LNCaP clone FGC (cell line): ENCODE measurements around the gene PRR20G.
"Not testable (repeated sequence)": the region's sequence is repeated elsewhere in the genome, so short reads cannot be mapped to it uniquely, and the experiment has no call there.

Source experiments
- DNase-seq: peaks from one replicate; pipeline ENCODE4 v3.0.0-alpha.2; 2011; ENCODE audit warnings: low read depth
- H3K4me3 ChIP-seq: 2 replicates; pipeline ENCODE4 v1.5.1; 2011; ENCODE audit warnings: mild to moderate bottlenecking, low read depth, low read length, control low read depth
- TF ChIP-seq, protein P1 (sequence below): IDR thresholded peaks from 2 replicates; pipeline ENCODE4 v1.5.1; 2012; ENCODE audit warnings: mild to moderate bottlenecking; ENCODE audit not compliant: control insufficient read depth, insufficient read depth; ENCODE audit errors: extremely low read depth

The PRR20G gene

DNA sequence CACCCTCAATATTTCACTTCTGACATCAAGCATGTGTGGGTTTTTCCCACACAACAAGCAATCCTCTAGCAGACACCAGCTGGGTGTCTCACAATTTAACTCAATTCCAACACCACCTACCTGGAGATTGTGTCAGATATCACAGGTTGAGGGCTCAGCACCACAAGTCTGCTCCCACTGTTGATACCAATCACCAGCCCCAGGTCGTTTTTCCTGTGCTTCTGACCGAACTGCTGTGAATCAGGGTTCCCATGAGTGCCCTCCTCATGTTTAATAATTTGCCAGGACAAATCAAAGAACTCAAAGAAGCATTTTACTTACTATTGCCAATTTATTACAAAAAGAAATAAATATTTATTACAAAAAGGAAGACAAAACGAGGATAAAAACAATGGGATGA, 25.0 kb upstream of the PRR20G start:
- DNase-seq: no peak
- TF ChIP-seq, protein P1, sequence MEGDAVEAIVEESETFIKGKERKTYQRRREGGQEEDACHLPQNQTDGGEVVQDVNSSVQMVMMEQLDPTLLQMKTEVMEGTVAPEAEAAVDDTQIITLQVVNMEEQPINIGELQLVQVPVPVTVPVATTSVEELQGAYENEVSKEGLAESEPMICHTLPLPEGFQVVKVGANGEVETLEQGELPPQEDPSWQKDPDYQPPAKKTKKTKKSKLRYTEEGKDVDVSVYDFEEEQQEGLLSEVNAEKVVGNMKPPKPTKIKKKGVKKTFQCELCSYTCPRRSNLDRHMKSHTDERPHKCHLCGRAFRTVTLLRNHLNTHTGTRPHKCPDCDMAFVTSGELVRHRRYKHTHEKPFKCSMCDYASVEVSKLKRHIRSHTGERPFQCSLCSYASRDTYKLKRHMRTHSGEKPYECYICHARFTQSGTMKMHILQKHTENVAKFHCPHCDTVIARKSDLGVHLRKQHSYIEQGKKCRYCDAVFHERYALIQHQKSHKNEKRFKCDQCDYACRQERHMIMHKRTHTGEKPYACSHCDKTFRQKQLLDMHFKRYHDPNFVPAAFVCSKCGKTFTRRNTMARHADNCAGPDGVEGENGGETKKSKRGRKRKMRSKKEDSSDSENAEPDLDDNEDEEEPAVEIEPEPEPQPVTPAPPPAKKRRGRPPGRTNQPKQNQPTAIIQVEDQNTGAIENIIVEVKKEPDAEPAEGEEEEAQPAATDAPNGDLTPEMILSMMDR: no peak
- no peak overlapping the region for H3K4me3 ChIP-seq

DNA sequence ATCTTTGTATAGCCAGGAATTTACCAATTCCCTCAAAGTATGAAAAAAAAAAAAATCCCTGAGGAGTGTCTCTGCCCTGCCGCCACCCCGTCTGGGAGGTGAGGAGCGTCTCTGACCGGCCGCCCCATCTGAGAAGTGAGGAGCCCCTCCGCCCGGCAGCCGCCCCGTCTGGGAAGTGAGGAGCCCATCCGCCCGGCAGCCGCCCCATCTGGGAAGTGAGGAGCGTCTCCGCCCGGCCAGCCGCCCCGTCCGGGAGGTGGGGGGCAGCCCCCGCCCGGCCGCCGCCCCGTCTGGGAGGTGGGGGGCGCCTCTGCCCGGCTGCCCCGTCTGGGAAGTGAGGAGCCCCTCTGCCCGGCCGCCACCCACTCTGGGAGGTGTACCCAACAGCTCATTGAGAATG, 21.0 kb upstream of the PRR20G start:
- H3K4me3 ChIP-seq, DNase-seq: not testable (repeated sequence)

DNA sequence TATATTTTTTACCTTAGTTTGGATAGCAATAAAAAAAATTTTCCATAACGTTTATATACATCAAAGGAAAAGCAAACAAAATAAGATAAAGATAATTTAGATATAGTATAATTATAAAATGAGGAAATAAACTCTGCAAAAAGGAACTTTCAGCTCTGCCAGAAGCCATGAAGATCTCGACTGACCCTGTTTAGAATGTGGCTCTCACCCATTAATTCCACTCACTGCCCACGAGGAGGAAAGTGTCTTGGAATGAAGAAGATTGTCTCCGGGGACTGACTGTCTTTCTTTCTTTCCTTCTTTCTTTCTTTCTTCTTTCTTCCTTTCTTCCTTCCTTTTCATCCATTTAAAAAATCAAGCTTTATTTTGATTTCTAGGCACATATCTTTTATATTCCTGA, 20.1 kb upstream of the PRR20G start:
- DNase-seq: no peak
- TF ChIP-seq, protein P1: no peak
- no peak overlapping the region for H3K4me3 ChIP-seq

DNA sequence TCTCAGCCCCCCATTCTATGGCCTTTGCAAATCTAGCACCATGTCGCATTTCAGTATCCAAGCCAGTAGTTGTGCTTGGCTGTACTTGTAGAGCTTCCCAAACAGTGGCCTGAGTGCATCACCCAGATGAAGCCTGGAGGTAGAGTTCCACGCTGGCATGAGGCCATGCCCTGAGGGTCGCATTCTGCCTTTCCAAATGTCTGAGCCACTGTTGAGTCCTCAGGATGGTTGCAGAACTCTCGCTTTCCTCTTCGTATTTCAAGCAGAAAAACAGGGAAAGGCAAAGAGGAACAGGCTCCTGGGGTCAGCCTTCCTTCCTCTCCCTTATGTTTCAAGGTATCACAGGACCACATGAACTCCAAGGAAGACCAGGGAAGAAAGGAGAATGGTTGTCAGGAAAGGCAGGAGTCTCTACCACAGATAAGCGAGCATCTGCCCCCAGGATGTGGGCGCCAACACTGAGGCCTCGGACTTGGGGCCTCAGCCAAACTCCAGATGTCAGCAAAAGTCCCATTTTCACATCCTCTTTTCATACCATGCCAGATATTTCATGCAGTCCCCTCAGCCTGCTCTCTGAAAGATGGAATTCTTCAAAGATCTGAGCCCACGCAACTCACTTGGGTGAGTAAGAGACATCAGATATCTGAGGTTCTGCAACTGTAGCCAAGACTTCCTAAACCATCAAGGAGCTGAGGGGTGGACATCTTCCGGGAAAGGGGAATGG, 19.4 kb upstream of the PRR20G start:
- no peak for DNase-seq
- TF ChIP-seq, protein P1: no peak
- no peak overlapping the region for H3K4me3 ChIP-seq

DNA sequence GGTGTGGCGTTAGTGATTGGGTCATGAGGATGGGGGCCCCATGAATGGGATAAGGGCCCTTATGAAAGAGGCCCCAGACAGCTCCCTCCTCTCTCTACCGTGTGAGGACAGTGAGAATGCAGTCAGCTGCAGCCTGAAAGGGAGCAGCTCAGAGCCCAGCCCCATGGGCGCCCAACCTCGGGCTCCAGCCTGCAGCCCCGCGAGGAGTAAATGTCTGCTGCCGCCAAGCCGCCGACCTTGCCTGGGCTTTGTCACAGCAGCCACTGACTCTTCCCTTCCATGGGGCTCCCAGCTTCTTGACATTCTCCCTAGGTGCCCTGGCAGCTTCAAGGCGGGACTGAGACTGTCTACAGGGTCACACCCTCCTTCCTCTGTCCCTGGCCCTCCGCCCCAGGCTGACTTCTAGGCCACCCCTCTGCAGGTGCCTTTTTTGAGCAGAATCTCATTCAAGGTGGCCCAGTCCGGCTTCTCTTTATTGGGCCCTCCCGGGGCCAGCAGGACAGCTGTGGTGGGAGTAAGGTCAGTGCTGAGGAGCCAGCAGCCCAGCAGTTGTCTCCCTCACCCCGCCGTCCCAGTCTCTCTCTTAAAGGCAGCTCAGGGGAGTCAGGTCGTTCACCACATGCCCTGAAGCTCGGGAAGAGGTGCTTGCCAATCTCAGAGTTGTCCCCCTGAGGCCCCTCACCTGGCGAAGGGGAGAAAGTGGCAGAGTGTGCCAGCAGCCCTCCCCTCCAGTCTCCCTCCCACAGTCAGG, 18.7 kb upstream of the PRR20G start:
- DNase-seq: no peak

DNA sequence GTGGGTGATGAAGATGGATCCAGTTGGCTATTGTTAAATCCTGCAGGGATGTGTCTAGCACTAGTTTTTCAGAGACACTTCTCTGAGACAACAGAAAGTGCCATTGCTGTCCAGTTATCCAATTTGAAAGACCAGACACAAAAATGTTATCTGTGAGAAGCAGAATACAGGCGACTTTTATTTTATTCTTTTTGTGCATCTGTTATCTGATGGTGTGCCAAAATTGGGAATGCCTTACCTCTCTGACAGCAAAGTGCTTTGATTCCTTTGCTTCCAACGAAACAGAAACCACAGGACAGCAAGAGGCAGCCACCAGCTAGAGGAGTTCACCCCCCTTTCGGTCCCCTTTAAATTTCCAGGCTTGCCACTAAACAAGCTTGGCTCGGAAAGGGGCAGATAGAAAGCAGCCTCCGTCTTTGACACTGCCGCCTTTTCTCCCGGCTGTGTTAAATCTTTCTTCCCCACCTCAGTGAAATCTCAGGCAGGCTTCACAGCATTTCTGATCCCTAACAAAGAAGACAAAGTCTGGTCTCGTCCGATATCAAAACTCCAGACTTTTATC, 17.7 kb upstream of the PRR20G start:
- H3K4me3 ChIP-seq: no peak overlapping the region
- no peak for DNase-seq
- TF ChIP-seq, protein P1: no peak

More for the DNA sequence above, 18.7 kb upstream of the PRR20G start:
- TF ChIP-seq, protein P1: no peak
- H3K4me3 ChIP-seq: no peak overlapping the region

DNA sequence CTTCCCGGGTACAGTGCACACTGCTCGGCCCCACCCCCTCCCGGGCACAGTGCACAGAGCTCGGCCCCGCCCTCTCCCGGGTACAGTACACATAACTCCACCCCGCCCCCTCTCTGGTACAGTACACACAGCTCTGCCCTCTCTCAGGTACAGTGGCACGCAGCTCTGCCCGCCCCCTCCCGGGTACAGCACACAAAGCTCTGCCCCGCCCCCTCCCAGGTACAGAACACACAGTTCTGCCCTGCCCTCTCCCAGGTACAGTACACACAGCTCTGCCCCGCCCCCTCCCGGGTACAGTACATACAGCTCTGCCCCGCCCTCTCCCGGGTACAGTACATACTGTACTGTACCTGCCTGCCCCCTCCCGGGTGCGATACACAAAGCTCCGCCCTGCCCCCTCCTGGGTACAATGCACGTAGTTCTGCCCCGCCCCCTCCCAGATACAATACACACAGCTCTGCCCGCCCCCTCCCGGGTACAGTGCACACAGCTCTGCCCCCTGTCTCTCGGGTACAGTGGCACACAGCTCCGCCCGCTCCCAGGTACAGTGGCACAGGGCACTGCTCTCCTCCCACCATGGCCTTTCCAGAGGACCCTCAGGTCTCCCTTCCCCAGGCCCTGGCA, 16.4 kb upstream of the PRR20G start:
- peak; percentile 93 for DNase-seq
- TF ChIP-seq, protein P1: peak; percentile 12; the same call in 1 of the 2 replicates
- H3K4me3 ChIP-seq: peak overlapping the region; percentile 16; the same call in 1 of the 2 replicates
